Gastrocnemius medialis (tissue), 4 donors: Measurements from ENCODE around the gene HPS1. TPM values are rescaled to one million over a fixed set of nuclear protein-coding genes. Genes with fewer than 3 reads are reported as not detected.

Experiments used
- ATAC-seq, 2 donors: fragments of 150-250 bp; one replicate each; pipeline ENCODE4 v1.9.1; 2016
- DNase-seq, 2 donors: peaks; one replicate each; pipeline ENCODE4 v3.0.0-alpha.2; 2019
- H3K27ac ChIP-seq, 4 donors: fragments of 200-600 bp; sonication (generic); 1 replicate in 1 of 4; 2 replicates in 3 of 4; pipeline ENCODE4 v1.5.1; 2016 to 2018; ENCODE audit warnings: mild to moderate bottlenecking in 2 of 4, moderate library complexity in 1 of 4
- H3K27me3 ChIP-seq, 3 donors: fragments of 200-600 bp; sonication (generic) in 2 of 3; 1 replicate in 1 of 3; 2 replicates in 2 of 3; pipeline versions ENCODE4 v1.5.1 to v1.6.0; 2016 to 2019; ENCODE audit warnings: mild to moderate bottlenecking in 1 of 3, moderate library complexity in 1 of 3
- H3K36me3 ChIP-seq, 2 donors: fragments of 200-600 bp; sonication (generic) in 1 of 2; one replicate each; pipeline ENCODE4 v1.5.1; 2017 to 2018
- H3K4me1 ChIP-seq, 2 donors: fragments of 200-600 bp; sonication (generic) in 1 of 2; one replicate each; pipeline ENCODE4 v1.5.1; 2016 to 2017; ENCODE audit warnings: mild to moderate bottlenecking in 2 of 2
- H3K4me3 ChIP-seq, 4 donors: fragments of 200-600 bp; sonication (generic) in 3 of 4; 1 replicate in 1 of 4; 2 replicates in 3 of 4; pipeline ENCODE4 v1.5.1; 2016 to 2019; ENCODE audit warnings: mild to moderate bottlenecking in 2 of 4
- H3K9me3 ChIP-seq, 3 donors: fragments of 200-600 bp; sonication (generic) in 2 of 3; 1 replicate in 1 of 3; 2 replicates in 2 of 3; pipeline ENCODE4 v1.5.1; 2016 to 2019
- POLR2A ChIP-seq, 2 donors: fragments of 450-650 bp; IDR thresholded peaks; one replicate each; pipeline ENCODE4 v1.6.1; 2017; ENCODE audit warnings: antibody characterized with exemption in 2 of 2, mild to moderate bottlenecking in 2 of 2, moderate library complexity in 2 of 2
- in situ Hi-C, 4 donors: fragments of 200-750 bp; cut with MboI; loops; one replicate each; pipeline versions ENCODE4 v1.15.0 to v1.8.0; 2017; ENCODE audit warnings: low sequenced_read_pairs in 4 of 4
- intact Hi-C: fragments of 100-400 bp; cut with DNase I; formaldehyde crosslinking; loops from one replicate; pipeline ENCODE4 v1.15.1; 2023; ENCODE audit warnings: low total_unique reads
- total RNA-seq, 4 donors: library from RNA; depleted of rRNA; stranded (reverse); fragments of >200 nt; gene quantifications; one replicate each; pipeline versions ENCODE4 v1.1.0 to v1.2.3, GENCODE V29; 2016
- TF ChIP-seq, protein P1 (sequence below), 5 experiments: fragments of 450-650 bp in 3 of 5; fragments of 200-600 bp in 2 of 5; sonication (generic) in 2 of 5; IDR thresholded peaks in 4 of 5; conservative IDR thresholded peaks in 1 of 5; 1 replicate in 4 of 5; 2 replicates in 1 of 5; pipeline ENCODE4 v1.5.1; 2016 to 2019; ENCODE audit warnings: antibody characterized with exemption in 5 of 5, mild to moderate bottlenecking in 3 of 5, moderate library complexity in 3 of 5

Gene HPS1
- total RNA-seq, 4 donors from 2014 or later, result 10.6 to 26.0 (median 18.3) TPM

DNA sequence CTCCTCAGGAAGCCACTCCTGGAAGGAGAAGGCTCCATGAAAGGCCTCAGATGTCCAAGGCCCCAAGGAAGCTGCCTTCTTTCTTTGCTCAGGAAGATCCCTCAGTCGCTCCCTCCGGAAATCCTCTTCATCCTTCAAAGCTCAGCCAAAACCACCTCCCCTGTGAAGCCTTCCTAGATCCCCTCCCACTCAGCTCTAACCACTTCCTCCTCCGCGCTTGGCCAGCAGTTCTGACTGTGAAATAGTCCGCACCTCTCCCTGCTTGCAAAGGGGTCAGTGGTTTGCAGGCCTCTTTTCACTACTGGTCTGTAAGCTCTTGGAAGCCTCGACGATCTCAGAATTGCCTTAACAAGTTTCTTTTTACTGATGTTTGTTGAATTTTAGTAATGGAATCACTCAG is 55.7 kb downstream of the HPS1 start:
- Histone ChIP-seq H3K36me3 (peaks cover 0 to 4% of the 10 kb centered on the region in 2 donors), H3K4me3 (no peak overlapping the region), H3K27me3 (no peaks in the 10 kb centered on the region), H3K27ac (no peak overlapping the region), H3K4me1 (no peaks in the 10 kb centered on the region), H3K9me3 (no peaks in the 10 kb centered on the region)
- TF ChIP-seq, protein P1, sequence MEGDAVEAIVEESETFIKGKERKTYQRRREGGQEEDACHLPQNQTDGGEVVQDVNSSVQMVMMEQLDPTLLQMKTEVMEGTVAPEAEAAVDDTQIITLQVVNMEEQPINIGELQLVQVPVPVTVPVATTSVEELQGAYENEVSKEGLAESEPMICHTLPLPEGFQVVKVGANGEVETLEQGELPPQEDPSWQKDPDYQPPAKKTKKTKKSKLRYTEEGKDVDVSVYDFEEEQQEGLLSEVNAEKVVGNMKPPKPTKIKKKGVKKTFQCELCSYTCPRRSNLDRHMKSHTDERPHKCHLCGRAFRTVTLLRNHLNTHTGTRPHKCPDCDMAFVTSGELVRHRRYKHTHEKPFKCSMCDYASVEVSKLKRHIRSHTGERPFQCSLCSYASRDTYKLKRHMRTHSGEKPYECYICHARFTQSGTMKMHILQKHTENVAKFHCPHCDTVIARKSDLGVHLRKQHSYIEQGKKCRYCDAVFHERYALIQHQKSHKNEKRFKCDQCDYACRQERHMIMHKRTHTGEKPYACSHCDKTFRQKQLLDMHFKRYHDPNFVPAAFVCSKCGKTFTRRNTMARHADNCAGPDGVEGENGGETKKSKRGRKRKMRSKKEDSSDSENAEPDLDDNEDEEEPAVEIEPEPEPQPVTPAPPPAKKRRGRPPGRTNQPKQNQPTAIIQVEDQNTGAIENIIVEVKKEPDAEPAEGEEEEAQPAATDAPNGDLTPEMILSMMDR (IDR thresholded peaks at IDR 0.05 in 4 of 5, conservative IDR thresholded peaks at IDR 0.05 in 1 of 5), result no peak
- no peak for TF ChIP-seq POLR2A (IDR thresholded peaks at IDR 0.05)
- DNase-seq, result no peak
- in situ Hi-C loops, result no loop called here
- no peak for ATAC-seq
- intact Hi-C loops, result no loop called here

DNA sequence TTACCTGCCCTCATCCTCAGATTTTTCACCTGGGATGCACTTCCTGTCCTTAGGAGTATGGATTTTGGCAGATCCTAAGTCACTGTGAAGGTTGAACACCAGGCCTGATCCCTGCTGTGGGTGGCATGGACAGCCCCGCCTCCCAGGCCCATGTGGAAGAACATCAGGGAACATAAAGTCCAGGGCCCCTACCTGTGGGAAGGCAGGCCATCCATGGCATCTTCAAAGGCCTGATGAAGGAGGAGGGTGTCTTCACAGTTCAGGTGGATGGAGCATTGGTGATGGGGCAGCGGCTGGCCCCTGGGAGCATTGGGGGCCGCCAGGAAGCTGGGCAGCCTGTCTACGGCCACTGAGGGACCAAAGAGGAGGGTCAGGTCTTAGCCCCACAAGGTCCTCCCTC is 56.3 kb downstream of the HPS1 start:
- Histone ChIP-seq H3K9me3 (no peaks in the 10 kb centered on the region), H3K27me3 (no peaks in the 10 kb centered on the region), H3K36me3 (no peaks in the 10 kb centered on the region), H3K4me1 (no peaks in the 10 kb centered on the region), H3K27ac (no peak overlapping the region), H3K4me3 (no peak overlapping the region)
- intact Hi-C loops (no loop called here), in situ Hi-C loops (no loop called here)
- DNase-seq (no peak), ATAC-seq (no peak)
- TF ChIP-seq, protein P1 (IDR thresholded peaks at IDR 0.05 in 4 of 5, conservative IDR thresholded peaks at IDR 0.05 in 1 of 5), result no peak
- TF ChIP-seq POLR2A (IDR thresholded peaks at IDR 0.05), result no peak

DNA sequence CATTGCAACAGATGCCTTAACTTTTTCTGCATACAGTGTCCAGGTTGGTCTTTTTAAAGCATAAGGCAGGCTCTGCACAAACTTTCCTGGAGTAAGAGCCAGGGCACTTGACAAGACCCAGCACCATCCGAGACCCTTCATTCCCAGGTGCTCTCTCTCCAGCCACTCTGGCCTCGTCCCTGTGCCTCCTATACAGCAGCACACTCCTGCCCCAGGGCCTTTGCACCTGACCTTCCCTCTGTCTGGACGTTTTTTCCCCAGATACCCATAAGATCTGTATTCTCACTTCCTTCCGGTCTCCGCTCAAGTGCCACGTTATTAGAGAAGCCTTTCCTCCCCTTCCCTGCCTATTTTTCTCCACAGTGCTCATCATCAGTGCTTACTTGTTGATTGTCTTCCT is 57.3 kb downstream of the HPS1 start:
- H3K4me1 ChIP-seq, result no peaks in the 10 kb centered on the region
- DNase-seq (no peak), ATAC-seq (no peak)
- intact Hi-C loops (no loop called here), in situ Hi-C loops (no loop called here)
- H3K36me3 ChIP-seq, result no peaks in the 10 kb centered on the region
- TF ChIP-seq, protein P1 (IDR thresholded peaks at IDR 0.05 in 4 of 5, conservative IDR thresholded peaks at IDR 0.05 in 1 of 5), result no peak
- TF ChIP-seq POLR2A (IDR thresholded peaks at IDR 0.05), result no peak
- H3K27ac ChIP-seq, result no peak overlapping the region
- H3K27me3 ChIP-seq, result no peaks in the 10 kb centered on the region
- H3K9me3 ChIP-seq, result no peaks in the 10 kb centered on the region
- H3K4me3 ChIP-seq, result no peak overlapping the region

DNA sequence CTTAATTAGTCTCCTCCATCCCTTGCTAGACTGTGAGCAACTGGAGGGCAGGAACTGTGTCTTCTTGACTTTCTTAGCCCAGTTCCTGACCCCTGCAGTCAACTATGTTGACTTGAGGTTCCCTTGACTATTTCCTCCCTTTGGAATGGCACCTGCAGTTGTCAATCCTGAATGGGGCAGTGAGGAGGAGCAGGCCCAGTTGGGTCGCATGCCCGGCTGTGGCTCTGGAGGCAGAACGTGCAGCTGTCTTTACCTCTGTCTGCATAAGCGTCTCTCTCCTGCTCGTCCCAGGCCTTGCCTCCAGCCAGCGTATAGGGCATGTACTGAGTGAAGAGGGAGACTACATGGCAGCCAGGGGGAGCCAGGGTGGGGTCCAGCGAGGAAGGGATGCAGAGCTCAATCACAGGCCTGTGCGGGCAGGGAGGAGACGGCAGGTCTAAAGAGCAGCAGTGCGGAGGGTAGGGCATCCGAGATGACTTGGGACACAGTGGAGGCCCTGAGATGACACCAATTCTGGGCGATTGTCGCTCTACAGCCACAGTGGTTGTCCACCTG is 58.6 kb downstream of the HPS1 start:
- Histone ChIP-seq H3K36me3 (no peaks in the 10 kb centered on the region), H3K9me3 (no peaks in the 10 kb centered on the region), H3K27ac (no peak overlapping the region), H3K27me3 (no peaks in the 10 kb centered on the region), H3K4me3 (no peak overlapping the region), H3K4me1 (no peaks in the 10 kb centered on the region)
- DNase-seq (no peak), ATAC-seq (no peak)
- intact Hi-C loops, result no loop called here
- in situ Hi-C loops, result no loop called here
- TF ChIP-seq, protein P1 (IDR thresholded peaks at IDR 0.05 in 4 of 5, conservative IDR thresholded peaks at IDR 0.05 in 1 of 5), result no peak
- TF ChIP-seq POLR2A (IDR thresholded peaks at IDR 0.05), result no peak

DNA sequence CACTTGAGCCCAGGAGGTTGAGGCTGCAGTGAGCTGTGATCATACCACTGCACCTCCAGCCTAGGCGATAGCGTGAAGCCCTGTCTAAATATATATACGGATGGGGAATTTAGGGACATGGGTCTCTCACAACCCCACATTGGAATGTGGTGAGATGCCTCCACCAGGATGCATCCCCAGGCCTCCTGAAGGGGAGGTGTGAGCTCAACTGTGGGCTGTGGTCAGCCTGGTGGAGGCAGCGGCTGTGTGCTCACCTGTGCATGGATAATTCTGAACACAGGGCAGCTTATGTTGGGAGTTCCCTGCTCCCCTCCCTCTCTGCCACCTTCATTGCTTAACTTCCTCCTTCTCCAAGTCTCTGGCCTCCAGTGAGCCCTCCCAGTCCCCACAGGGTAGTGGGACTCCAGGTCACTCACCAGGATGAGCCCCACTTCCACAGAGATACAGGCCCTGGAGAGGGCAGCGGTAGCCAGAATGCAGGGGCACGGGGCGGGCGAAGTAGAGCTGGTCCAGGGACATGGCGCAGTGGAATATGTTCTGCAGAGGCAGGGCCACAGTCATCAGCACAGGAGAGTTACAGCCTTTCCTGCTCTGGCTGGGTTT is 62.1 kb downstream of the HPS1 start:
- in situ Hi-C loops (no loop called here), intact Hi-C loops (no loop called here)
- Histone ChIP-seq H3K36me3 (no peaks in the 10 kb centered on the region), H3K9me3 (no peaks in the 10 kb centered on the region), H3K4me3 (no peak overlapping the region), H3K4me1 (no peaks in the 10 kb centered on the region), H3K27me3 (no peaks in the 10 kb centered on the region), H3K27ac (no peak overlapping the region)
- no peak for TF ChIP-seq POLR2A (IDR thresholded peaks at IDR 0.05)
- TF ChIP-seq, protein P1 (IDR thresholded peaks at IDR 0.05 in 4 of 5, conservative IDR thresholded peaks at IDR 0.05 in 1 of 5), result no peak
- ATAC-seq (no peak), DNase-seq (no peak)
